ENCODE results near the gene MSMP. TPM values are rescaled to one million over a fixed set of nuclear protein-coding genes. Genes with fewer than 3 reads are reported as not detected.

The MSMP gene, protein sequence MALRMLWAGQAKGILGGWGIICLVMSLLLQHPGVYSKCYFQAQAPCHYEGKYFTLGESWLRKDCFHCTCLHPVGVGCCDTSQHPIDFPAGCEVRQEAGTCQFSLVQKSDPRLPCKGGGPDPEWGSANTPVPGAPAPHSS
- not detected in 2 replicates for total RNA-seq (2011; cell fraction: chromatin; rRNA removed; ENCODE audit: low replicate concordance)
- not detected in 2 replicates for total RNA-seq (2011; cell fraction: nucleolus; rRNA removed)
- not detected in 2 replicates for total RNA-seq (2011; cell fraction: nucleoplasm; rRNA removed)
- total RNA-seq (2014; rRNA removed) (not detected in 2 replicates), total RNA-seq (2014; rRNA removed; fragmentation: Illumina TruSeq; extraction: Trizol) (not detected in 2 replicates), total RNA-seq (2015; rRNA removed; fragmentation: Illumina TruSeq; extraction: Trizol) (not detected in 2 replicates), total RNA-seq (2021) (0.60 and 0.87 TPM in 2 replicates), polyA plus RNA-seq (2011; rRNA removed) (not detected in 2 replicates), polyA plus RNA-seq (2014; fragmentation: Illumina TruSeq; extraction: Trizol) (not detected in 2 replicates), polyA plus RNA-seq (2014; fragmentation: Nextera tagmentation; extraction: Ambion mirVana) (not detected), polyA plus RNA-seq (2014; rRNA removed) (not detected in 2 replicates), polyA minus RNA-seq (2011; rRNA and poly(A)+ RNA removed) (not detected in 2 replicates), Bru-seq, nascent RNA (percentile 48 among the genes with signal in this experiment), BruChase-seq, experiment 1, labeled RNA remaining after a 2-hour chase (percentile 54 among the genes with signal in this experiment), BruChase-seq, experiment 2, labeled RNA remaining after a 6-hour chase (percentile 54 among the genes with signal in this experiment)
- 0.42 TPM in 1 of 2 replicates, not detected in the other for polyA plus RNA-seq (2011; cell fraction: cytosol; rRNA removed)
- polyA plus RNA-seq (2011; cell fraction: nucleus; rRNA removed), result not detected in 2 replicates
- not detected in 2 replicates for polyA plus RNA-seq (2012)
- polyA minus RNA-seq (2011; cell fraction: cytosol; rRNA and poly(A)+ RNA removed), result not detected in 2 replicates
- polyA minus RNA-seq (2011; cell fraction: nucleus; rRNA and poly(A)+ RNA removed), result not detected in 2 replicates
- long read RNA-seq, experiment 1, result 0 reads
- long read RNA-seq, experiment 2, result 0 reads
- long read RNA-seq, experiment 3, result 0 reads

DNA sequence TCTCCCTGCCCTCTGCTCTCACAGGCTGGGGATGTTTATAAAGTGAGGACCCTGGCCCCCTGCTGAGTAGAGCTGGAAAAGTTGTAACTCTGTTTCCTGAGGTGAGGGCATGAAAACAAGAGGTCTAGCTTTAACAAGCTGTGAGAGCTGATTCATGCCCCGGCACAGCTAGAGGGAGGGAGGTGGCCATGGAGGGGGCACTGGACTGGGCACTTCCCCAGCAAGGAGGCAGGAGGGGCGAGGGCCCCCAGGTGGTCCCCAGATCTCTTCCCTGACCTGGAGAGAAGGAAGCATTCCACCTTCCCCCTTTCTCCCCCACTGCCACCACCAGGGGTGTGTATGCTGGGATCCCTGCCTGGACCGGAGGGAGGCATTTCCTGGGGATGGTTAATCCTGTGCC, at the start of gene MSMP:
Gene MSMP, minus strand, starts transcription at position 13 of the 400 bp plus-strand sequence. CDS start 147 bp downstream, outside the sequence.
- WGBS (ENCODE audit: insufficient coverage, low coverage, missing lambda C conversion rate), result 84% methylated on average over 2 of the region's 3 CpGs
- no peak for FAIRE-seq
- POLR2A ChIA-PET, result interaction anchor here (0.8 to 1.7 kb wide), 3 partner anchors 13 to 22 kb away, joined by 3 to 6 read pairs (median 5); partner anchors contain the start of genes CREB3 and TLN1
- Histone ChIP-seq H3K9me3 (replicated peaks; ENCODE audit: control insufficient read depth, insufficient read depth, low read depth, low read length) (no peaks in the 10 kb centered on the region), H3K4me1 (replicated peaks in 1 of 2; ENCODE audit: control insufficient read depth in 2 of 2, insufficient read depth in 2 of 2, low read length in 2 of 2) (peaks cover 9 to 15% of the 10 kb centered on the region in 2 experiments), H3K4me3 (no peak within 1 kb of the TSS), H3K79me2 (ENCODE audit: control insufficient read depth, insufficient read depth, low read length) (peaks cover 32% of the 10 kb centered on the region), H3K9me1 (ENCODE audit: control insufficient read depth, insufficient read depth, low read length) (no peaks in the 10 kb centered on the region), H3K36me3 (ENCODE audit: control insufficient read depth, insufficient read depth, low read length) (peaks cover 31% of the 10 kb centered on the region; the same call in 2 of the 3 replicates), H3K4me2 (ENCODE audit: insufficient read depth, low read length) (no peak within 1 kb of the TSS), H3K27ac (ENCODE audit: extremely low read depth, low read depth, low read length) (no peak within 1 kb of the TSS), H4K20me1 (replicated peaks; ENCODE audit: control insufficient read depth, insufficient read depth, low read length) (no peaks in the 10 kb centered on the region), H3K27me3 (ENCODE audit: control insufficient read depth in 2 of 2, insufficient read depth in 2 of 2, low read length in 2 of 2) (no peaks in the 10 kb centered on the region), H2AFZ (ENCODE audit: low read depth, low read length) (no peak within 1 kb of the TSS), H3K9ac (ENCODE audit: insufficient read depth in 1 of 2, low read depth in 2 of 2, low read length in 2 of 2) (no peak within 1 kb of the TSS)
- TF ChIP-seq SNIP1 (IDR thresholded peaks at IDR 0.05; ENCODE audit: low read depth), result no peak
- TF ChIP-seq TARDBP (IDR thresholded peaks at IDR 0.05), result no peak
- DNase-seq (ENCODE audit: extremely low read depth in 1 of 4, low spot score in 3 of 4), result no peak
- CTCF ChIA-PET (ENCODE audit: low intra/inter-chr PET ratio), result no interaction called here
- ATAC-seq, result no peak
- intact Hi-C loops (cut with micrococcal nuclease), result no loop called here
- in situ Hi-C loops (cut with MboI), result no loop called here
- no TSS peak for BruUV-seq (replicated peaks)

All from K562 (cell line).